ENCODE data around the gene GNPTAB. TPM values are rescaled to one million over a fixed set of nuclear protein-coding genes. Genes with fewer than 3 reads are reported as not detected.

GNPTAB gene
- total RNA-seq, 2 donors from 2014 or later: 22.2 to 48.0 TPM

GRCh38 chr12:101793401-101793800 is 37.4 kb downstream of the GNPTAB start:
- DNase-seq (ENCODE audit: low spot score in 2 of 2): no peak
- Mint-ChIP-seq H3K36me3 (peaks cover 0 to 33% of the 10 kb centered on the region in 2 donors), H3K27ac (peak overlapping the region in 1 of 2 donors; percentile 84)

GRCh38 chr12:101792046-101792931 is 38.5 kb downstream of the GNPTAB start:
- Mint-ChIP-seq H3K9me3 (no peaks in the 10 kb centered on the region), H3K27ac (peak overlapping the region in 1 of 2 donors; percentile 44), H3K36me3 (peaks cover 0 to 26% of the 10 kb centered on the region in 2 donors)
- DNase-seq (ENCODE audit: low spot score in 2 of 2) (no peak), ATAC-seq (no peak)

More at GRCh38 chr12:101793401-101793800, 37.4 kb downstream of the GNPTAB start:
- peaks cover 0 to 5% of the 10 kb centered on the region in 2 donors for H3K9me3 Mint-ChIP-seq
- peak; percentile 95 to 98 for ATAC-seq

- Mint-ChIP-seq H3K9me3 (no peaks in the 10 kb centered on the region), H3K27ac (peak overlapping the region in 1 of 2 donors; percentile 66), H3K36me3 (peaks cover 0 to 13% of the 10 kb centered on the region in 2 donors)
- ATAC-seq (no peak), DNase-seq (ENCODE audit: low spot score in 2 of 2) (no peak)
These were observed 41.6 kb downstream of the GNPTAB start for GRCh38 chr12:101789171-101789570.

- Mint-ChIP-seq H3K27ac (no peak overlapping the region), H3K9me3 (no peaks in the 10 kb centered on the region), H3K36me3 (peaks cover 0 to 17% of the 10 kb centered on the region in 2 donors)
- DNase-seq (ENCODE audit: low spot score in 2 of 2): no peak
- ATAC-seq: no peak
These were observed 45.1 kb downstream of the GNPTAB start for GRCh38 chr12:101785671-101786070.

- H3K9me3 Mint-ChIP-seq: no peaks in the 10 kb centered on the region
- DNase-seq (ENCODE audit: low spot score in 2 of 2): no peak
- ATAC-seq: no peak
- no peak overlapping the region for H3K27ac Mint-ChIP-seq
- peaks cover 0 to 17% of the 10 kb centered on the region in 2 donors for H3K36me3 Mint-ChIP-seq
These were observed 46.4 kb downstream of the GNPTAB start for GRCh38 chr12:101784376-101784775.

GRCh38 chr12:101783838-101784237 is 46.9 kb downstream of the GNPTAB start:
- DNase-seq (ENCODE audit: low spot score in 2 of 2) (no peak), ATAC-seq (no peak)
- Mint-ChIP-seq H3K9me3 (no peaks in the 10 kb centered on the region), H3K36me3 (peaks cover 0 to 12% of the 10 kb centered on the region in 2 donors), H3K27ac (no peak overlapping the region)

GRCh38 chr12:101783150-101783549 is 47.6 kb downstream of the GNPTAB start:
- Mint-ChIP-seq H3K9me3 (no peaks in the 10 kb centered on the region), H3K27ac (peak overlapping the region; percentile 72 to 83), H3K36me3 (peaks cover 0 to 12% of the 10 kb centered on the region in 2 donors)
- ATAC-seq (no peak), DNase-seq (ENCODE audit: low spot score in 2 of 2) (no peak)

GRCh38 chr12:101782273-101782731 is 48.5 kb downstream of the GNPTAB start:
- H3K9me3 Mint-ChIP-seq: no peaks in the 10 kb centered on the region
- peak overlapping the region; percentile 72 to 83 for H3K27ac Mint-ChIP-seq
- ATAC-seq (peak; percentile 86 to 88), DNase-seq (ENCODE audit: low spot score in 2 of 2) (no peak)
- H3K36me3 Mint-ChIP-seq: peaks cover 0 to 12% of the 10 kb centered on the region in 2 donors

- peaks cover 0 to 12% of the 10 kb centered on the region in 2 donors for H3K36me3 Mint-ChIP-seq
- DNase-seq (ENCODE audit: low spot score in 2 of 2) (no peak), ATAC-seq (peak; percentile 47 to 68)
- H3K27ac Mint-ChIP-seq: peak overlapping the region; percentile 70 to 83
- H3K9me3 Mint-ChIP-seq: no peaks in the 10 kb centered on the region
These were observed 48.9 kb downstream of the GNPTAB start for GRCh38 chr12:101781834-101782233.

GRCh38 chr12:101780599-101780998 is 50.2 kb downstream of the GNPTAB start:
- H3K27ac Mint-ChIP-seq: peak overlapping the region in 1 of 2 donors; percentile 83
- peaks cover 0 to 12% of the 10 kb centered on the region in 2 donors for H3K36me3 Mint-ChIP-seq
- ATAC-seq: no peak

GRCh38 chr12:101779626-101780025 is 51.1 kb downstream of the GNPTAB start:
- no peak for DNase-seq (ENCODE audit: low spot score in 2 of 2)
- Mint-ChIP-seq H3K9me3 (no peaks in the 10 kb centered on the region), H3K27ac (no peak overlapping the region), H3K36me3 (peaks cover 0 to 12% of the 10 kb centered on the region in 2 donors)
- ATAC-seq: no peak

More at GRCh38 chr12:101780599-101780998, 50.2 kb downstream of the GNPTAB start:
- DNase-seq (ENCODE audit: low spot score in 2 of 2): no peak
- no peaks in the 10 kb centered on the region for H3K9me3 Mint-ChIP-seq

GRCh38 chr12:101779200-101779599 is 51.6 kb downstream of the GNPTAB start:
- H3K36me3 Mint-ChIP-seq: peaks cover 0 to 12% of the 10 kb centered on the region in 2 donors
- no peak overlapping the region for H3K27ac Mint-ChIP-seq
- no peak for ATAC-seq
- no peaks in the 10 kb centered on the region for H3K9me3 Mint-ChIP-seq
- DNase-seq (ENCODE audit: low spot score in 2 of 2): no peak

- Mint-ChIP-seq H3K36me3 (peaks cover 0 to 12% of the 10 kb centered on the region in 2 donors), H3K27ac (no peak overlapping the region), H3K9me3 (no peaks in the 10 kb centered on the region)
- ATAC-seq (no peak), DNase-seq (ENCODE audit: low spot score in 2 of 2) (no peak)
These were observed 52.8 kb downstream of the GNPTAB start for GRCh38 chr12:101777978-101778377.

GRCh38 chr12:101777485-101777884 is 53.3 kb downstream of the GNPTAB start:
- Mint-ChIP-seq H3K36me3 (peaks cover 0 to 12% of the 10 kb centered on the region in 2 donors), H3K27ac (peak overlapping the region in 1 of 2 donors; percentile 4)
- ATAC-seq: no peak

GRCh38 chr12:101775816-101776215 is 54.9 kb downstream of the GNPTAB start:
- Mint-ChIP-seq H3K9me3 (no peaks in the 10 kb centered on the region), H3K36me3 (peaks cover 0 to 9% of the 10 kb centered on the region in 2 donors), H3K27ac (no peak overlapping the region)
- no peak for DNase-seq (ENCODE audit: low spot score in 2 of 2)
- no peak for ATAC-seq

More at GRCh38 chr12:101777485-101777884, 53.3 kb downstream of the GNPTAB start:
- H3K9me3 Mint-ChIP-seq: no peaks in the 10 kb centered on the region
- DNase-seq (ENCODE audit: low spot score in 2 of 2): no peak

- ATAC-seq (peak; percentile 74 to 87), DNase-seq (ENCODE audit: low spot score in 2 of 2) (peak in 1 of 2 donors; percentile 69)
- peaks cover 0 to 6% of the 10 kb centered on the region in 2 donors for H3K36me3 Mint-ChIP-seq
- H3K27ac Mint-ChIP-seq: peak overlapping the region in 1 of 2 donors; percentile 45
- no peaks in the 10 kb centered on the region for H3K9me3 Mint-ChIP-seq
These were observed 57.1 kb downstream of the GNPTAB start for GRCh38 chr12:101773650-101774162.
